Activated CD8-positive, alpha-beta T cell treated with anti-CD3 and anti-CD28 coated beads for 36 hours (primary cell): ENCODE data around the gene ZNF575. TPM values are rescaled to one million over a fixed set of nuclear protein-coding genes. Genes with fewer than 3 reads are reported as not detected.

ENCODE experiments used
- ATAC-seq: fragments of 200-7000 bp; cut with Tn5 transposase; one replicate; pipeline ENCODE4 v1.10.0; 2021; ENCODE audit warnings: mild to moderate bottlenecking, moderate library complexity
- CTCF ChIA-PET: fragments of 350-600 bp; sonication (Branson Sonifier 250); formaldehyde crosslinking; loops from one replicate; lab custom pipeline; 2021; ENCODE audit warnings: antibody characterized with exemption; lab: Charles Lee
- POLR2A ChIA-PET: fragments of 350-600 bp; sonication (Branson Sonifier 250); formaldehyde crosslinking; loops from one replicate; lab custom pipeline; 2021; ENCODE audit warnings: antibody characterized with exemption; lab: Charles Lee
- DNase-seq: peaks from one replicate; pipeline ENCODE4 v3.0.0-alpha.2; 2020
- H3K27ac Mint-ChIP-seq: one replicate; pipeline ENCODE4 v1.8.0; 2021; ENCODE audit warnings: mild to moderate bottlenecking, mixed read lengths
- H3K27me3 Mint-ChIP-seq: one replicate; pipeline ENCODE4 v1.8.0; 2021; ENCODE audit warnings: mixed read lengths
- H3K36me3 Mint-ChIP-seq: one replicate; pipeline ENCODE4 v1.8.0; 2021; ENCODE audit warnings: low read depth, mixed read lengths
- H3K4me1 Mint-ChIP-seq: one replicate; pipeline ENCODE4 v1.8.0; 2021; ENCODE audit warnings: low read depth, mixed read lengths
- H3K4me3 Mint-ChIP-seq: one replicate; pipeline ENCODE4 v1.8.0; 2021; ENCODE audit warnings: mild to moderate bottlenecking, moderate library complexity, mixed read lengths
- H3K9me3 Mint-ChIP-seq: one replicate; pipeline ENCODE4 v1.8.0; 2021; ENCODE audit warnings: mixed read lengths
- CTCF ChIP-seq: fragments of 200-600 bp; IDR thresholded peaks from one replicate; pipeline ENCODE4 v1.8.0; 2022; ENCODE audit warnings: antibody characterized with exemption, mild to moderate bottlenecking
- intact Hi-C: fragments of 100-400 bp; cut with micrococcal nuclease; formaldehyde crosslinking; loops from one replicate; pipeline ENCODE4 v1.10.0; 2022
- total RNA-seq, 2 experiments: library from RNA; stranded (reverse); gene quantifications; one replicate each; pipeline ENCODE4 v1.2.3, GENCODE V29; 2021

Gene ZNF575
- total RNA-seq, 2 experiments from 2014 or later, result 1.2 to 2.0 TPM

GRCh38 chr19:43533546-43534304 is 737 bp downstream of the ZNF575 start:
- Mint-ChIP-seq H3K4me3 (peak overlapping the region; percentile 82), H3K9me3 (no peaks in the 10 kb centered on the region), H3K27me3 (no peaks in the 10 kb centered on the region), H3K36me3 (peaks cover 14% of the 10 kb centered on the region), H3K27ac (peak overlapping the region; percentile 94), H3K4me1 (peaks cover 13% of the 10 kb centered on the region)
- DNase-seq (peak; percentile 100), ATAC-seq (peak; percentile 86)
- ChIA-PET POLR2A (interaction anchor here (0.6 to 1.2 kb wide), 8 partner anchors 13 to 246 kb away, joined by 3 to 5 read pairs (median 3); partner anchors contain the start of gene XRCC1), CTCF (interaction anchor here (1.0 to 8.1 kb wide), 6 partner anchors 14 to 87 kb away, joined by 3 to 75 read pairs (median 11); partner anchors contain the start of genes IRGQ and ZNF576)
- intact Hi-C loops, result loop anchor here (10.0 kb wide), 1 partner anchor 61 kb away; the partner anchor contains the start of genes IRGQ and ZNF576
- TF ChIP-seq CTCF, result no peak

- POLR2A ChIA-PET, result interaction anchor here (0.6 to 1.2 kb wide), 4 partner anchors 13 to 81 kb away, joined by 3 to 5 read pairs (median 4); no protein-coding TSS in a partner anchor
- CTCF ChIA-PET, result interaction anchor here (1.1 to 8.1 kb wide), 7 partner anchors 14 to 88 kb away, joined by 3 to 75 read pairs (median 9); partner anchors contain the start of genes IRGQ and ZNF576
- Mint-ChIP-seq H3K4me3 (peak overlapping the region; percentile 82), H3K27ac (peak overlapping the region; percentile 94), H3K27me3 (no peaks in the 10 kb centered on the region), H3K36me3 (peaks cover 19% of the 10 kb centered on the region), H3K9me3 (peaks cover 3% of the 10 kb centered on the region), H3K4me1 (peaks cover 13% of the 10 kb centered on the region)
- TF ChIP-seq CTCF, result no peak
- ATAC-seq, result no peak
- intact Hi-C loops, result loop anchor here (10.0 kb wide), 1 partner anchor 60 kb away; the partner anchor contains the start of genes IRGQ and ZNF576
- no peak for DNase-seq
These were observed 1.4 kb downstream of the ZNF575 start for GRCh38 chr19:43534305-43534815.

GRCh38 chr19:43534816-43535761 is 2.1 kb downstream of the ZNF575 start:
- Mint-ChIP-seq H3K27me3 (no peaks in the 10 kb centered on the region), H3K27ac (peak overlapping the region; percentile 50), H3K9me3 (peaks cover 3% of the 10 kb centered on the region), H3K36me3 (peaks cover 26% of the 10 kb centered on the region), H3K4me1 (peaks cover 13% of the 10 kb centered on the region), H3K4me3 (no peak overlapping the region)
- ChIA-PET CTCF (interaction anchor here (0.8 to 8.1 kb wide), 10 partner anchors 10 to 88 kb away, joined by 3 to 75 read pairs (median 5); partner anchors contain the start of genes IRGQ and ZNF576), POLR2A (interaction anchor here (0.7 to 1.9 kb wide), 4 partner anchors 27 to 81 kb away, joined by 3 to 5 read pairs (median 4); partner anchors contain the start of genes IRGQ and ZNF576)
- intact Hi-C loops, result loop anchor here (10.0 kb wide), 1 partner anchor 60 kb away; the partner anchor contains the start of genes IRGQ and ZNF576
- ATAC-seq (no peak), DNase-seq (peak; percentile 51)
- no peak for TF ChIP-seq CTCF

GRCh38 chr19:43538922-43539321 is 5.9 kb downstream of the ZNF575 start:
- Mint-ChIP-seq H3K9me3 (peaks cover 3% of the 10 kb centered on the region), H3K36me3 (peaks cover 36% of the 10 kb centered on the region), H3K4me3 (no peak overlapping the region), H3K27ac (no peak overlapping the region), H3K4me1 (peaks cover 4% of the 10 kb centered on the region), H3K27me3 (no peaks in the 10 kb centered on the region)
- TF ChIP-seq CTCF, result no peak
- intact Hi-C loops, result loop anchor here (10.0 kb wide), 1 partner anchor 56 kb away; the partner anchor contains the start of genes IRGQ and ZNF576
- ATAC-seq (no peak), DNase-seq (no peak)
- ChIA-PET POLR2A (no interaction called here), CTCF (interaction anchor here (6.0 to 8.1 kb wide), 2 partner anchors 17 to 56 kb away, joined by 56 to 75 read pairs; partner anchors contain the start of genes IRGQ and ZNF576)
